Stimulated activated CD4-positive, alpha-beta T cell treated with anti-CD3 and anti-CD28 coated beads, Interleukin-1b, Interleukin-23, amount 100 ng/mL, for 4 hours (primary cell): Measurements from ENCODE around the gene FEZF2.

ENCODE experiments used
- DNase-seq, 2 donors: peaks; one replicate each; pipeline ENCODE4 v3.0.0-alpha.2; 2020; ENCODE audit warnings: low read depth in 2 of 2

Gene FEZF2

GRCh38 chr3:62373215-62373614 is at the start of gene FEZF2:
TSS of gene FEZF2 (minus strand) at chr3:62373550. CDS start at chr3:62372868, 682 bp downstream.
- DNase-seq, result no peak

DNA sequence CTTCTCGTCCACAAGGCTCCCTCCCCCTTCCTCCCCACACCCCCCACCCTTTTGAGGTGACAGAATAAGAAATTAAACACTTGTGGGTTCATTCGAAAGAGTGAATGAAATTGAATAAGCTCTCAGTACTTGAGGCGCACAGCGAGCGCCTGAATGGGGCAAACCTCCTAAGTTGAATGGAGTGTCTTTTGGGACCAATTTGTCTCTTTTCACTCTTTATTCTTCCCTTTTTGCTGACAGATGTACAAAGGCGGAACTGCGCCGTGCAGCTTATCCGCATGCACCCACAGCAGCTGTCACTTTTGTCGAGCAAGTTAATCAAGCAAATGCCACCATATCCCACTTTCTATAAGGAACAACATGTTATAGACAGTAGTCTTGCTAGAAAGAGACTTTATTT is 47.9 kb upstream of the FEZF2 start:
- no peak for DNase-seq

DNA sequence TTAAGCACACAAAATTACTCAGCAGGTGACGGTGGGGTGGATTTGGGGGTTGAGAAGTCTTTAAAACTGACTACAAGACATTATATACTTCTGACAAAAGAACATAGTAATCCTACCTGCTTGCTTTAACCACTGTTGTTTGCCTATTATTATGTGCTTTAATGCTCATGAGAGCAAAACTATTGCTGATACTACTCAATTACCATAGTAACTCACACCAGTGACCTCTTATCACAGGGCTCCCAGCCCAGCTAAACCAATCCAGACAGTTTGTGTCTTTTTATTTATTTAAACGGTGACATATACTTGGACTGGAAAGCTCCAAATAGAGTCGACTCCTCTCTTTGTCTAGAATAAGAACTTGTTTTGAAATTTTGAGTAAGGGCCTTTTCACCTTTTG is 42.8 kb upstream of the FEZF2 start:
- no peak for DNase-seq

DNA sequence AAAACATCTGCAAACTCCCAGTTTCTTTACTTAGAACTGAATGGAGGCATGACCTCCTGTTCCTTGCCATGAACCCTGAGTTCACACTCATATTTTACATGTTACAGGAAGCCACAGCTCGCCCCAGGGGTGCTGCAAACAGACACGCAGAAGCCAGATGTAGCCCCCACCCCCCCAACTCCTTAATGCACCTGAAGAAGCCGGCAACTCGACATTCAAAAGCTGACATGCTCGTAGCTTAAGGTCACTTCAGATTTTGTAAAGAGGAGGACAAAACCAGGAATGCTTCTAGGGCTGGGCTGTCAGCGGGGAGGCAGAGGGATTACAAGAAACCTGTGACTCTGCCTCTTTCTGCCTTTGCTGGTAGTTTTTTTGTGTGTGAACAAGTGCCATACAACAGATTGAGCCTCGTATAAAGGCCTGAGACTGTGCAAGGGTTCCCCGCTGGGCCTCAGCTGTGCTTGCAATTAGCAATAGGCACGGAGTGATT is 42.0 kb upstream of the FEZF2 start:
- DNase-seq, result no peak

DNA sequence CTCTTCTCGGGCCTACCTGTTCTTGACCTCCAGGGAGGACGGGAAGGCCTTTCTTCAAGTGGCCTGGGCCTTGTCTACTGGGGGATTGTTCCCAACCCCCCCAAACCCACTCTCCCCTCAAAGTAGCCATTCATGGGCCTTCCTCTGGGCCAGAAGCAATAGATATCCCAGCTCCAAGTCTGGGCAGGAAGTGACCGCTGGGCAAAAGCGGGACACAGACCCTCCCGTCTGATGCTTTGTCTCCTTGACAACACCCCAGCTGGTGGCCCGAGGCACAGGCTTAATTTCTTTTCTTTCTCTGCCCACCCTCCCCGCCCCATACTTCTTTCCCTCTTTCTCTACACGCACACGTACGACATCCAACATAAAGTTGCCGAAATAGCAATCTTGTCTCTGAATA is 41.4 kb upstream of the FEZF2 start:
- DNase-seq, result no peak

GRCh38 chr3:62413687-62414086 is 40.3 kb upstream of the FEZF2 start:
- DNase-seq, result no peak

DNA sequence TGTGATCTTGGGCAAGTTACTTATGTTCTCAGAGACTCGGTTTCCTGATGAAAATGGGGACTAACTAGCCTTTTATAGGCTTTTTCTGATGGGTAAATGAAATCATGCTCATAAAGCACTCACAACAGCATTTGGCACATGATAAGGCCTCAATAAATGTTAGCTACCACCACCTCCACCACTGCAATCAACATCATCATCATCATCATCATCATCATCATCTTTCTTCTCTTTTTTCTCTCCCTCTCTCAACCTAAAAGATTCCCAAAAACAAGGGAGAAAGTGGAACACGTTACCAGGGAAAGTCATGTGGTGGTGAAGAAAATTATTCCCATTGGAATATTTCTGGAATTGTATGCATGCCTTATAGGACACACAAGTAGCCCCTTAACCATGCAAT is 33.6 kb upstream of the FEZF2 start:
- DNase-seq, result no peak

GRCh38 chr3:62405566-62405965 is 32.2 kb upstream of the FEZF2 start:
- no peak for DNase-seq

- DNase-seq, result no peak
Measured at GRCh38 chr3:62405135-62405534, 31.8 kb upstream of the FEZF2 start.

- no peak for DNase-seq
Measured at GRCh38 chr3:62404321-62404720, 31.0 kb upstream of the FEZF2 start.

GRCh38 chr3:62403765-62404164 is 30.4 kb upstream of the FEZF2 start:
- DNase-seq, result no peak

DNA sequence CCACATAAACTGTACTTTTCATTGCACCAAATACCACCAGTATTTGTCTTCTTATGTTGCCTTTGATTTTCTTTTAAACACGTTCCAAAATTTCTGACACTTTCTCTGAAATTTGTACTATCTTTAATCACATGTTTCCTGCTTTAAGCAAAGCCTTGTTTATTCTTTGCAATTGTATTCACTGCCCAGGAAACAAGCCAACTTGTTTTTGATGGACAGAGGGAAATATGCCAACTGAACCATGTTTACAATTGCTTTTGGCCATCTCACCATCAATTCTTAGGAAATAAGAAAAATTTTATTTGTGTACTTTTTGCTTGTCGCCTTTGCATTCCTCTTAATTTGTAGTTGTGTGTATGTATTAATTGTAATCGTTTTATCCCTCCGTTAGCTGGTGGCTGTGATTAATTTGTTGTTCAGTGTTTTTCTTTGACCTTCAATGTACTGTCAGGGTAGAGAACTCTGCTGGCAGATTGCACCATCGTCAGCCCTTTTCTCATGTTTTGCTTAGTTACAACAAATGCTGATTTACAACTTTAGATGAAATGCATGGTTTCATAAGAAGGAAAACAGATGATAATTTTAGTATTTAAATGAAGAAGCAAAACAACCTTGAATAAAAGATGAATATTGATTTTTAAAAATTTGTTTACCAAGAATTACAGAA is 19.4 kb upstream of the FEZF2 start:
- no peak for DNase-seq

DNA sequence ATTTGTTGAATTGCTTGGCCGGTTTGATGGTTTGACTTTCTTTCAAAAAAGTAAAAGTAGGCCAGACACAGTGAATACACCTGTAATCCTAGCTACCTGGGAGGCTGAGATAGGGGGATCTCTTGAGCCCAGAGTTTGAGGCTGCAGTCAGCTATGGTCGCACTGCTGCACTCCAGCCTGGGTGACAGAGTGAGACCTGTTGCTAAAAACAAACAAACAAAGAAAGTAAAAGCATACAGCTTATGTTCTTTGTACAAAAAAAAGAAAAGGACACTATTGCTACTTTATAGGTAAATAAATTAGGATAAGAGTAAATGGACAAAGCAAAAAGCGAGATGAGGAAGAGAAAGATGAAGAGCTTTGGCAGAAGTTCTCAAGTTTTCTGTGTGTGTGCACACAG is 13.9 kb upstream of the FEZF2 start:
- DNase-seq, result no peak

DNA sequence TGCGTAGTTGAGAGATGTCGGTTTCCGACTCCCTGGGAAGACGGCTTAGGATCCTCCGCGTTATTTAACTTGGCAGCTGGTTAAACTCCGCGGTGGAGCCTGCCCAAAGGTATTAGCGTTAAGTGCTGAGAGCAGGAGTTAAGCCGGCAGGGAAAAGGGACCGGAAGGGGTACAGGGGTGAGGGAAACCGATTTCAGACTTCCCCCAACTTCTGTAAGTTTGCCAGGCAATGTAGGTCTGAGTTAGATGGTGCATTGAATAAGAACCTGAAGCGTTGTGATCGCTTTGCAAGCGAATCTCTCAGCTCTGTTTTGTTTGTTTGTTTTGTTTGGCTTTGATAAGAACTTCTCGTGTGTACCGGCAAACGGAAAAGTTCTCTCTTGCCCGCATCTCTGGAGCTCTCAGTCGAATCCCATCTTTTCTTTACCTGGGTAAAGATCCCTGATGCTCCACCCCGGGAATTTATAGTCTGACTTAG is 6.0 kb upstream of the FEZF2 start:
- no peak for DNase-seq

- no peak for DNase-seq
Measured at GRCh38 chr3:62378921-62379320, 5.6 kb upstream of the FEZF2 start.

DNA sequence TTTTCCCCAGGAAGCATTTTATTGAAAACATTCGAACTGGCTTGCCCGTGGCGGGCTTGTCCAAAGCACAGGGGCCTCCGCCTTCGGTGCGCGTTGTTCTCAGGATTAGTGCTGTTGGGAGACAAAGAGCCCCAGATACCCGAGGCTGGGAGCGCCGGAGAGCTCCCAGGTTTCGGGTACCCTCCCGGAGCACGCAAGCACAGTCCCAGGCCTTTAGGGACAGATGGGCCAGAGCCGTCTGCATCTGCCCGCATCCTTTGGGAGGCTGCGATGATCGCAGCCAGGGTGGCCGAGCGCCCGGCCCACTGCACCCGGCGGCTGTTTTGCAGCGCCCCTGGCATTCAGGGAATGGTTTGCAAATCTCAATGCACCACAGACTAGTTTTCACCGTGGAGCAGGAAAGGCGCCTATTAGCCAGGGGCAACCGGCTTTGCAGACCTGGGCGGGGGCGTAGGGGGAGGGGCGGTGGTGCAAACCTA is 5.0 kb upstream of the FEZF2 start:
- DNase-seq, result no peak

DNA sequence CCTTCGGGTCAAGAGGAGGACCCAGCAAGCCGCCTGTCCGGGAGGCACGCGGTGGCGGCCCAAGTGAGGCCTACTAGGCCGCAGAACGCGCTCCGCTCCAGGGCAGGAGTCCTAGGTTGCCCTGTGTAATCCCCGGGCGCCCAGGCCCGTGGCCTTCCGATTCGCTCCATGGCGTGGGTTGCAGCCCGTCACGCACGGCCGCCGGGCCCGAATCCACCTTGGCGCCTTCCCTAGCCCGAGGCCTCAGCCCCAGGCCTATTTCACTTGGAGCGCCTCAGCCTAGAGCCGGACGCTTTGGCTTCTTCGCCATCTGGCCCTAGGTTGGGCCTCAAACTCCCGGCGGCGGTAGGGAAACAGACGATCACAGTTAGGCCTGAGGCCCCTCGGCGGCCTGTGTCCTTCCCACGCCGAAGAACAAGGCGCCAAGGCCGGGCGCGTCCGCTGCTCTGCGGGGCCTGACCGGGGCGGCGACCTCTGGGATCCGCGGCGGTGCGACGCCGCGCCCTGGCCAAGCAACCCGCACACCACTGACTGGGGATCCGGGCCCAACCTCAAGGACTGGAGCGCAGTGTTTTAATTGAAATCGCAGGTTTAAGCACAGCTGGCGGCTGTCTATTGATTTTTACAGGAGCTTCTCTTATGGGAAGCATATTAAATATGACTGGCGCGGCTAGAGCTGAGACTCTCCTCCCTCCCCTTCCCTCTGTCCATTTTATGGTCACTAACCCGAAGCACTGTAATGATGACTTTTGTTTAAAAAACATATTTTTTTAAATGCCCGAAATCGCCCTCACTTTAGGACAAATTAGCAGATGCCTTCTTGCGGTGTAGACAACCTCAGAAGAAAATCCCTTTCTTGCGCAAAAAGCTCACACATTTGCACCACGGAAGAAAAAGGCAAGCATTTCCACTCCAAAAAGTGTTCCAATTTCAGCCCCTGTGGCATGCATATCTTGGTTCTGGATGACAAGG is 3.8 kb upstream of the FEZF2 start:
- no peak for DNase-seq

DNA sequence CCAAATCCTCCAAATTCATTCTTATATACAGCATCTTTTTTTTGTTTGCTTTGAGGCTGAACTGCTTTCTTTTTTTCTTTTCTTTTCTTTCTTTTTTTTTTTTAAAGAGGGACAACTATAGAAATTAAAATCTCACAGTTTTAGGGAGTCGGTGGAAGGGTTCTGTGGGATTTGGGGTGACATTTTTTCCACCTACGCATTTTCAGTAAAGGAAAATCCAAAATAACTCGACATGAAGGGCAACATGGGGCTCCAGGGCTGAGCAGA is 3.0 kb upstream of the FEZF2 start:
- no peak for DNase-seq

DNA sequence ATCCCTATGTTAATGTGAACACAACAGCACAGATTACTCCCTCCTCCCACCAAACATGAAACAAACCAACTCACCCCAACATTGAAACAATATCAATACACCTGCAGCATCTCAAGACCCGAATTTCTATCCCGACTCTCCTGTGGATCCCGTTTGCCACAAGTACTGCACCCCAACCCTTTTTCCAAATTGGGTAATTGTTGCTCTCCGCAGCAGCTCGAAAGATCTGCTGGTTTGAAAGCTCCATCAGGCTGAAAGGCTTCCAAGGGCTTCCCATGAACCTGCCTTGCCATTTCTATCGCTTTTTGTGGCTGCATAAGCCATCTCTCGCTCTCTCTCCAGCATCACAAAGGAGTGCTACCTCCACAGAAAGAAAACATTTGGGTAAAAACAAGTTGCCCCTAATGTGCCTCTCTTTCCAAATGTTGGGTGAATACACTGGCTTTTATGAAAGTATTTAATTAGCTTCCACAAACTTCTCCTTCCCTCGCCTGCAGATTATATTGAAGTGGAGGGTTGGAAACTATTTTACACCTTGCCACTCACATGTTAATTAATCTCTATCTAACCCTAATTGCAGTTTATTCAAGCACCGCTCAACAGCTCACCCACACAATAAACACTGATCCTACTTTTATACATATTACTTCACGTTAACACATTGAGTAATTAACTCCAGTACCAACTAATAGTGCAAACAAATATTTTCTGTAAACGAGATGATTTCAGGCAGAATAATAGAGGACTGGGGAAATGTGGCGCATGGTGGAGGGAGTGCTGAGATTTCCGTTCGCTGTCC is 2.5 kb upstream of the FEZF2 start:
- no peak for DNase-seq

DNA sequence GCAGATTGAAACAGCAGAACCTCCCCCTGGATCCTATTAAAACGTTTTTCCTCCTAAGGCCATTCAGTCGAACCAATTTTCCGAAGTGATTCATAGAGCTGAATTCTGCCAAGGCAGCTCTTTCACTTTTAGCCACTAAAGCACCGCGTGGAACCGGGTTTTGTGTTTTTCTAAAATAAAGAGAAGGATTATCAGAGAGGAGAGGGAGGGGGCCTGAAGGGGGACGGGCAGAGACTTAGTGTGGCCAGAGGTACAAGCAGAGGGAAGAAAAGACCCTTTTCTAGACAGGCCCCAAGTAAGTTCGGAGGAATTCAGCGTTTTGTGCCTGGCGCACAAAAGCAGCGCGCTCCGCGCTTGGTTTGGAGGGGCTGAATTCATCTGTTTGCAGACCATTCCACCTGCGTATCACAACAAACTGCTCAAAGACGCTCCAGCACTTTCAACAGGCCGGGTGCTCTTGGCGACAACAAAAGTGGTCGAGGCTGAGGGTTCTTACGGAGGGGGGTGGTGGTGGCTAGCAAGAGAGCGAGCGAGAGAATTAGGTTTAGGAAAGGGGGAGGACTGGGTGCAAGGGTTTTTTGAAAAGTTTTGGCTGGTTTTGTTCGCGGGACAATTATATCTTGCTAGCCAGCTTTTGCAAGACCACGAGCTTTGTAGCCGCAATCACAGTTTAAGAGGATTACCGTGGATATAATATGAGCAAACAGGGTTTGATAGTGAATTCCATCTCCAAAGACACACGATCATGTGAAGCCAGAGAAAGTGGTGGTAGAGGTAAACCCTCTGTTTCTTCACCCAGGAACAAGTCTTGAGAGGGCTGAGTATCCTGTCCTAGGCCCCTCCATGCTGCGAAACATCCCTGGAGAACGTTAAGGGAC is 1.2 kb upstream of the FEZF2 start:
- DNase-seq, result no peak

DNA sequence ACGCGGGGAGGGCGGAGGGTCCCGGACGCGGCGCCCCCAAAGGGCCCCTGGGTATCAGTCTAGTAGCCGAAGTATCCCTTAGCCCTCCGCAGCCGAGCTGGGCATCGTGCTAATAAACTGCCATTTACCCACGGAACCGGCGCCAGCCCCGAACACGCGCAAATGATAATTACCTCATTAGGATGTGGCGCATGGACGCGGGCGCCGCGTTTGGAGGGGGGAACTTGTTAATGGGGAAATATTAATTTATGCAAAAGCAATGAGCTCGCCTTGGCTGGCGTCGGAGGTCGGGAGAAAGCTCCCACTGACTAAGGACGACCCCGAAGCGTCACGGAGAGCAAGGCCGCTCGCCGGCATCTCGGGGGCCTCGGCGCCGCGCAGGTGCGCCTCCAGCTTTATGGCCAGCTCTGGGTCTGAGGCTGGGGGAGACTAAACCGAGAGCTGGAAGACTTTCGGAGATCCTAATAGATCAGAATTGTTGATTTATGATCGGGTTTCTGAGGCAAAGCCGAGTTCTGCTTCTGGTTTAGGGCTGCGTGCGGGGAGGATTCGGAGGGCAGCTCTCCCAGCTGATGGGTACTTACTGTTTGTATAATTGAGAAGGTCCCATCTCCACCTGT is 474 bp upstream of the FEZF2 start:
- no peak for DNase-seq
